HepG2 (cell line): ENCODE measurements around the gene SRC. TPM values are rescaled to one million over a fixed set of nuclear protein-coding genes. Genes with fewer than 3 reads are reported as not detected.

ENCODE experiments used
- AGO1 ChIP-seq: fragments of 200-400 bp; formaldehyde crosslinking; IDR thresholded peaks from 2 replicates; pipeline ENCODE4 v1.6.1; 2017; ENCODE audit warnings: mild to moderate bottlenecking, low read depth, low read length, moderate library complexity; ENCODE audit not compliant: poor library complexity, severe bottlenecking
- CHD2 ChIP-seq: IDR thresholded peaks from 2 replicates; pipeline ENCODE4 v1.6.1; 2011; ENCODE audit warnings: low read depth, low read length, improper control_type of control experiment
- JUNB ChIP-seq: sonication (generic); formaldehyde crosslinking; IDR thresholded peaks from 2 replicates; pipeline ENCODE4 v1.8.0; 2022; ENCODE audit warnings: missing genetic modification reagents, mild to moderate bottlenecking, borderline replicate concordance
- KDM6A ChIP-seq: IDR thresholded peaks from 2 replicates; pipeline ENCODE4 v1.6.1; 2016; ENCODE audit warnings: low read depth
- NAIF1 ChIP-seq: sonication (generic); formaldehyde crosslinking; IDR thresholded peaks from 2 replicates; pipeline ENCODE4 v1.5.0; 2020; ENCODE audit warnings: mild to moderate bottlenecking, missing genetic modification reagents, borderline replicate concordance
- PTBP1 ChIP-seq: fragments of 200-400 bp; formaldehyde crosslinking; IDR thresholded peaks from 2 replicates; pipeline ENCODE4 v1.6.1; 2018; ENCODE audit warnings: low read length, low read depth; ENCODE audit not compliant: poor library complexity, severe bottlenecking
- RARA ChIP-seq: IDR thresholded peaks from 2 replicates; pipeline ENCODE4 v1.6.1; 2016; ENCODE audit warnings: missing genetic modification reagents, missing compliant biosample characterization
- SP140L ChIP-seq: sonication (generic); formaldehyde crosslinking; IDR thresholded peaks from 2 replicates; pipeline ENCODE4 v1.4.0; 2020; ENCODE audit warnings: missing genetic modification reagents, borderline replicate concordance
- TBX2 ChIP-seq: sonication (generic); formaldehyde crosslinking; IDR thresholded peaks from 2 replicates; pipeline ENCODE4 v1.5.0; 2020; ENCODE audit warnings: missing genetic modification reagents, mild to moderate bottlenecking, borderline replicate concordance
- TEAD3 ChIP-seq: optimal IDR thresholded peaks from 2 replicates; pipeline ENCODE3; 2016; ENCODE audit warnings: borderline replicate concordance
- ZEB1 ChIP-seq: IDR thresholded peaks from 2 replicates; pipeline ENCODE4 v1.6.1; 2012; ENCODE audit warnings: mild to moderate bottlenecking, low read depth, inconsistent platforms; ENCODE audit not compliant: insufficient replicate concordance
- ZNF224 ChIP-seq: sonication (generic); formaldehyde crosslinking; IDR thresholded peaks from 2 replicates; pipeline ENCODE4 v1.5.0; 2020; ENCODE audit warnings: mild to moderate bottlenecking, missing genetic modification reagents
- ZNF331 ChIP-seq: sonication (generic); formaldehyde crosslinking; IDR thresholded peaks from 2 replicates; pipeline ENCODE4 v1.4.0; 2020; ENCODE audit warnings: missing genetic modification reagents
- ZNF790 ChIP-seq: sonication (generic); formaldehyde crosslinking; IDR thresholded peaks from 2 replicates; pipeline ENCODE4 v1.8.0; 2022; ENCODE audit warnings: missing genetic modification reagents, mild to moderate bottlenecking, borderline replicate concordance
- polyA plus RNA-seq, 8 experiments: library from polyadenylated mRNA; depleted of rRNA in 3 of 8; stranded (reverse) in 7 of 8; unstranded in 1 of 8; fragments of >200 nt; fragmentation: Illumina TruSeq in 4 of 8; extraction: Trizol in 4 of 8; gene quantifications; 2 replicates each; pipeline versions ENCODE4 v1.2.1 to v1.2.3, GENCODE V29; 2011 to 2016; ENCODE audit warnings: low read depth in 4 of 8, missing spikeins in 1 of 8, mixed read lengths in 1 of 8; ENCODE audit not compliant: insufficient read depth in 1 of 8
- total RNA-seq, 5 experiments: library from RNA; depleted of rRNA; stranded (reverse); fragments of >200 nt; fragmentation: Illumina TruSeq; extraction: Trizol; gene quantifications; 2 replicates each; pipeline ENCODE4 v1.2.3, GENCODE V29; 2016; ENCODE audit warnings: low read depth in 1 of 5
- TF ChIP-seq, protein P1 (sequence below): sonication (generic); formaldehyde crosslinking; IDR thresholded peaks from 2 replicates; pipeline ENCODE4; 2020; ENCODE audit warnings: missing genetic modification reagents, mild to moderate bottlenecking, borderline replicate concordance
- TF ChIP-seq, protein P2 (sequence below): sonication (generic); formaldehyde crosslinking; IDR thresholded peaks from 2 replicates; pipeline ENCODE4 v1.5.0; 2020; ENCODE audit warnings: missing genetic modification reagents, mild to moderate bottlenecking, borderline replicate concordance
- TF ChIP-seq, protein P3 (sequence below): sonication (generic); formaldehyde crosslinking; IDR thresholded peaks from 2 replicates; pipeline ENCODE4 v1.4.0; 2020; ENCODE audit warnings: missing genetic modification reagents
- TF ChIP-seq, protein P4 (sequence below): sonication (generic); formaldehyde crosslinking; IDR thresholded peaks from 2 replicates; pipeline ENCODE4 v1.9.0; 2022; ENCODE audit warnings: low read depth, missing genetic modification reagents
- TF ChIP-seq, protein P5 (sequence below): sonication (generic); formaldehyde crosslinking; IDR thresholded peaks from 2 replicates; pipeline ENCODE4 v1.4.0; 2020; ENCODE audit warnings: missing genetic modification reagents

SRC gene
- total and polyA plus RNA-seq, 2 of the 13 experiments (the other 11 are each of a cell fraction or from before 2014, with no cell fraction given) = 54.7 to 192 TPM

DNA sequence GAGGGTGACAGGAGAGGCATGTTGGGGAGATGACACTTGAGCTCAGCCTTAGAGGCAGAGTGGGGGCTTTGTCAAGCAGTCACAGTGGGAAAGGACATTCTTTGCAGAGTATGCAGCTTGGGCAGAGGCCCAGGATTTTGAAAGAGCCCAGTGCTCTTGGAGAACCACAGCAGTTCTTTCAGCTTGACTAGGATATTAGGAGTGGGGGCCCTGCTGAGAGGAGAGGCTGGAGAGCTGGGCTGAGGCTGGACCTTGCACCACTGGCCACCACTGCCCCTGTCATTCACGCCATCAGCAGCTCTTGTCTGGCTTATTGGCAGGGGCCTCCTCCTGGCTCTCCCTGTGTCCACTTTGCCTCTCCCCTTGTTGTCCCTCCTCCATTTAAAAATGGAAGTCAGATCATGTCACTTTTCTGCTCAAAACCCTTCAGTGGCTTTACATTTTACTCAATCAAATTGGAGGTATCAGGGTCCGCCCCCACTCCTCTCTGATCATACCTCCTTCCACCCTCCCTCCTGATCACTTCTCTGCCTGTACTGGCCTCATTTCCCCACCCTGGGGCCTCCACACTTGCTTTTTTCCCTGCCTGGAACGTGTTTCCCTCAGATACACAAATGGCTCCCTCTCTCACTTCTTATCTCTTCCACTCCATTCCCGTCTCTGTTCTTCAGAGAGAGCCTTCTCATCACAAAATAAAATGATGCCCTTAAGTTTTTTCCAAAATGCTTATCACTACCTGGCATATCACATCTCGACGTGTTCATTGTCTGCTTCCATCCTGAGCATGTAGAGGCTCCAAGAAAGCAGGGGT is 46.0 kb upstream of the SRC start (continued):
- TF ChIP-seq, protein P1, sequence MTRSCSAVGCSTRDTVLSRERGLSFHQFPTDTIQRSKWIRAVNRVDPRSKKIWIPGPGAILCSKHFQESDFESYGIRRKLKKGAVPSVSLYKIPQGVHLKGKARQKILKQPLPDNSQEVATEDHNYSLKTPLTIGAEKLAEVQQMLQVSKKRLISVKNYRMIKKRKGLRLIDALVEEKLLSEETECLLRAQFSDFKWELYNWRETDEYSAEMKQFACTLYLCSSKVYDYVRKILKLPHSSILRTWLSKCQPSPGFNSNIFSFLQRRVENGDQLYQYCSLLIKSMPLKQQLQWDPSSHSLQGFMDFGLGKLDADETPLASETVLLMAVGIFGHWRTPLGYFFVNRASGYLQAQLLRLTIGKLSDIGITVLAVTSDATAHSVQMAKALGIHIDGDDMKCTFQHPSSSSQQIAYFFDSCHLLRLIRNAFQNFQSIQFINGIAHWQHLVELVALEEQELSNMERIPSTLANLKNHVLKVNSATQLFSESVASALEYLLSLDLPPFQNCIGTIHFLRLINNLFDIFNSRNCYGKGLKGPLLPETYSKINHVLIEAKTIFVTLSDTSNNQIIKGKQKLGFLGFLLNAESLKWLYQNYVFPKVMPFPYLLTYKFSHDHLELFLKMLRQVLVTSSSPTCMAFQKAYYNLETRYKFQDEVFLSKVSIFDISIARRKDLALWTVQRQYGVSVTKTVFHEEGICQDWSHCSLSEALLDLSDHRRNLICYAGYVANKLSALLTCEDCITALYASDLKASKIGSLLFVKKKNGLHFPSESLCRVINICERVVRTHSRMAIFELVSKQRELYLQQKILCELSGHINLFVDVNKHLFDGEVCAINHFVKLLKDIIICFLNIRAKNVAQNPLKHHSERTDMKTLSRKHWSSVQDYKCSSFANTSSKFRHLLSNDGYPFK (CRISPR knock-in tag) = no peak
- TF ChIP-seq KDM6A (CRISPR knock-in tag) (0 out of 2 replicates have a peak, but pooled peaks have one; percentile 10), TEAD3 (CRISPR knock-in tag) (no peak), NAIF1 (no peak), PTBP1 (no peak), ZNF224 (CRISPR knock-in tag) (no peak), AGO1 (no peak), RARA (peak; percentile 30; the same call in 1 of the 2 replicates), CHD2 (no peak), SP140L (no peak), ZEB1 (no peak), JUNB (no peak), ZNF331 (CRISPR knock-in tag) (peak; percentile 22; the same call in 1 of the 2 replicates), TBX2 (no peak), ZNF790 (CRISPR knock-in tag) (no peak)
- TF ChIP-seq, protein P2, sequence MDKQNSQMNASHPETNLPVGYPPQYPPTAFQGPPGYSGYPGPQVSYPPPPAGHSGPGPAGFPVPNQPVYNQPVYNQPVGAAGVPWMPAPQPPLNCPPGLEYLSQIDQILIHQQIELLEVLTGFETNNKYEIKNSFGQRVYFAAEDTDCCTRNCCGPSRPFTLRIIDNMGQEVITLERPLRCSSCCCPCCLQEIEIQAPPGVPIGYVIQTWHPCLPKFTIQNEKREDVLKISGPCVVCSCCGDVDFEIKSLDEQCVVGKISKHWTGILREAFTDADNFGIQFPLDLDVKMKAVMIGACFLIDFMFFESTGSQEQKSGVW (CRISPR knock-in tag) = no peak
- TF ChIP-seq, protein P3, sequence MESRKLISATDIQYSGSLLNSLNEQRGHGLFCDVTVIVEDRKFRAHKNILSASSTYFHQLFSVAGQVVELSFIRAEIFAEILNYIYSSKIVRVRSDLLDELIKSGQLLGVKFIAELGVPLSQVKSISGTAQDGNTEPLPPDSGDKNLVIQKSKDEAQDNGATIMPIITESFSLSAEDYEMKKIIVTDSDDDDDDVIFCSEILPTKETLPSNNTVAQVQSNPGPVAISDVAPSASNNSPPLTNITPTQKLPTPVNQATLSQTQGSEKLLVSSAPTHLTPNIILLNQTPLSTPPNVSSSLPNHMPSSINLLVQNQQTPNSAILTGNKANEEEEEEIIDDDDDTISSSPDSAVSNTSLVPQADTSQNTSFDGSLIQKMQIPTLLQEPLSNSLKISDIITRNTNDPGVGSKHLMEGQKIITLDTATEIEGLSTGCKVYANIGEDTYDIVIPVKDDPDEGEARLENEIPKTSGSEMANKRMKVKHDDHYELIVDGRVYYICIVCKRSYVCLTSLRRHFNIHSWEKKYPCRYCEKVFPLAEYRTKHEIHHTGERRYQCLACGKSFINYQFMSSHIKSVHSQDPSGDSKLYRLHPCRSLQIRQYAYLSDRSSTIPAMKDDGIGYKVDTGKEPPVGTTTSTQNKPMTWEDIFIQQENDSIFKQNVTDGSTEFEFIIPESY (CRISPR knock-in tag) = peak; percentile 65; the same call in 1 of the 2 replicates
- TF ChIP-seq, protein P4, sequence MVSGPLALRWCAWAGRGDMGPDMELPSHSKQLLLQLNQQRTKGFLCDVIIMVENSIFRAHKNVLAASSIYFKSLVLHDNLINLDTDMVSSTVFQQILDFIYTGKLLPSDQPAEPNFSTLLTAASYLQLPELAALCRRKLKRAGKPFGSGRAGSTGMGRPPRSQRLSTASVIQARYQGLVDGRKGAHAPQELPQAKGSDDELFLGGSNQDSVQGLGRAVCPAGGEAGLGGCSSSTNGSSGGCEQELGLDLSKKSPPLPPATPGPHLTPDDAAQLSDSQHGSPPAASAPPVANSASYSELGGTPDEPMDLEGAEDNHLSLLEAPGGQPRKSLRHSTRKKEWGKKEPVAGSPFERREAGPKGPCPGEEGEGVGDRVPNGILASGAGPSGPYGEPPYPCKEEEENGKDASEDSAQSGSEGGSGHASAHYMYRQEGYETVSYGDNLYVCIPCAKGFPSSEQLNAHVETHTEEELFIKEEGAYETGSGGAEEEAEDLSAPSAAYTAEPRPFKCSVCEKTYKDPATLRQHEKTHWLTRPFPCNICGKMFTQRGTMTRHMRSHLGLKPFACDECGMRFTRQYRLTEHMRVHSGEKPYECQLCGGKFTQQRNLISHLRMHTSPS (CRISPR knock-in tag) = no peak
- TF ChIP-seq, protein P5, sequence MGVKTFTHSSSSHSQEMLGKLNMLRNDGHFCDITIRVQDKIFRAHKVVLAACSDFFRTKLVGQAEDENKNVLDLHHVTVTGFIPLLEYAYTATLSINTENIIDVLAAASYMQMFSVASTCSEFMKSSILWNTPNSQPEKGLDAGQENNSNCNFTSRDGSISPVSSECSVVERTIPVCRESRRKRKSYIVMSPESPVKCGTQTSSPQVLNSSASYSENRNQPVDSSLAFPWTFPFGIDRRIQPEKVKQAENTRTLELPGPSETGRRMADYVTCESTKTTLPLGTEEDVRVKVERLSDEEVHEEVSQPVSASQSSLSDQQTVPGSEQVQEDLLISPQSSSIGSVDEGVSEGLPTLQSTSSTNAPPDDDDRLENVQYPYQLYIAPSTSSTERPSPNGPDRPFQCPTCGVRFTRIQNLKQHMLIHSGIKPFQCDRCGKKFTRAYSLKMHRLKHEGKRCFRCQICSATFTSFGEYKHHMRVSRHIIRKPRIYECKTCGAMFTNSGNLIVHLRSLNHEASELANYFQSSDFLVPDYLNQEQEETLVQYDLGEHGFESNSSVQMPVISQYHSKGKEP (CRISPR knock-in tag) = no peak
